Hepatocyte (in vitro differentiated cells): Measurements from ENCODE around the gene PLEKHA5. TPM values are rescaled to one million over a fixed set of nuclear protein-coding genes. Genes with fewer than 3 reads are reported as not detected.
A peak's percentile ranks its signal among the peaks of the same experiment; 100 is the strongest.
"Not testable (repeated sequence)": the region's sequence is repeated elsewhere in the genome, so short reads cannot be mapped to it uniquely, and the experiment has no call there.

Experiments
- DNase-seq: peaks from one replicate; pipeline ENCODE4 v3.0.0-alpha.2; 2016; ENCODE audit warnings: low spot score
- H2AFZ ChIP-seq: fragments of 200-600 bp; sonication (generic); 2 replicates; pipeline ENCODE4 v1.6.0; 2016; ENCODE audit warnings: antibody characterized with exemption, mild to moderate bottlenecking
- H3K27ac ChIP-seq: fragments of 200-600 bp; sonication (generic); 2 replicates; pipeline ENCODE4 v1.5.1; 2016; ENCODE audit warnings: mild to moderate bottlenecking
- H3K27me3 ChIP-seq: fragments of 200-600 bp; sonication (generic); 2 replicates; pipeline ENCODE4 v1.6.1; 2016
- H3K36me3 ChIP-seq: fragments of 200-600 bp; sonication (generic); replicated peaks from 2 replicates; pipeline ENCODE4 v1.5.1; 2016; ENCODE audit warnings: low read depth; ENCODE audit not compliant: insufficient read depth
- H3K4me1 ChIP-seq: fragments of 200-600 bp; sonication (generic); 2 replicates; pipeline ENCODE4 v1.5.1; 2016; ENCODE audit warnings: mild to moderate bottlenecking, moderate library complexity; ENCODE audit not compliant: insufficient read depth
- H3K4me2 ChIP-seq: fragments of 200-600 bp; sonication (generic); 2 replicates; pipeline ENCODE4 v1.6.0; 2016
- H3K4me3 ChIP-seq: fragments of 200-600 bp; sonication (generic); 2 replicates; pipeline ENCODE4 v1.5.1; 2016; ENCODE audit warnings: mild to moderate bottlenecking
- H3K79me2 ChIP-seq: fragments of 200-600 bp; sonication (generic); 2 replicates; pipeline ENCODE4 v1.6.0; 2017; ENCODE audit warnings: mild to moderate bottlenecking
- H3K9me2 ChIP-seq: fragments of 200-600 bp; sonication (generic); replicated peaks from 2 replicates; pipeline ENCODE4 v1.6.0; 2017; ENCODE audit warnings: mild to moderate bottlenecking; ENCODE audit not compliant: insufficient read depth
- H3K9me3 ChIP-seq: fragments of 200-600 bp; sonication (generic); 2 replicates; pipeline ENCODE4 v1.5.1; 2016; ENCODE audit warnings: low read depth, mild to moderate bottlenecking
- H4K20me1 ChIP-seq: fragments of 200-600 bp; sonication (generic); 2 replicates; pipeline ENCODE4 v1.6.0; 2016; ENCODE audit warnings: mild to moderate bottlenecking; ENCODE audit not compliant: insufficient read depth, poor library complexity, severe bottlenecking
- CTCF ChIP-seq: fragments of 200-600 bp; sonication (generic); IDR thresholded peaks from 2 replicates; pipeline ENCODE4 v1.5.1; 2016; ENCODE audit warnings: antibody characterized with exemption, mild to moderate bottlenecking; ENCODE audit not compliant: poor library complexity
- EZH2 ChIP-seq: fragments of 200-600 bp; sonication (generic); IDR thresholded peaks from 2 replicates; pipeline ENCODE4 v1.6.1; 2016; ENCODE audit warnings: antibody characterized with exemption, mild to moderate bottlenecking, borderline replicate concordance
- EZH2phosphoT487 ChIP-seq: fragments of 200-600 bp; sonication (generic); IDR thresholded peaks from one replicate; pipeline ENCODE4 v1.6.1; 2018; ENCODE audit warnings: antibody characterized with exemption, mild to moderate bottlenecking, low read depth, moderate library complexity; ENCODE audit not compliant: unreplicated experiment, severe bottlenecking
- WGBS: methylation state at CpG from one replicate; pipeline ENCODE4 v1.1.6; 2016; ENCODE audit warnings: low lambda C conversion rate; ENCODE audit errors: missing lambda C conversion rate; 5-methylcytosine and 5-hydroxymethylcytosine counted together
- polyA plus RNA-seq: library from polyadenylated mRNA; unstranded; fragments of >200 nt; fragmentation: Nextera tagmentation; extraction: Ambion mirVana; gene quantifications from 2 replicates; pipeline ENCODE4 v1.2.1, GENCODE V29; 2016
- total RNA-seq: library from RNA; depleted of rRNA; stranded (reverse); fragments of >200 nt; gene quantifications from 2 replicates; pipeline ENCODE4 v1.2.3, GENCODE V29; 2014

PLEKHA5 gene
- total and polyA plus RNA-seq, 2 experiments from 2014 or later, result 32.2 to 39.6 TPM

- Histone ChIP-seq H3K36me3 (no peaks in the 10 kb centered on the region), H2AFZ (no peak overlapping the region), H3K9me3 (no peaks in the 10 kb centered on the region), H3K4me1 (peaks cover 8% of the 10 kb centered on the region), H3K27me3 (no peaks in the 10 kb centered on the region), H3K4me2 (no peak overlapping the region), H3K79me2 (peaks cover 86% of the 10 kb centered on the region), H3K27ac (no peak overlapping the region), H3K4me3 (no peak overlapping the region), H3K9me2 (no peaks in the 10 kb centered on the region), H4K20me1 (no peaks in the 10 kb centered on the region)
- WGBS, result 86% methylated on average over 1 of the region's 1 CpG
- TF ChIP-seq EZH2, result no peak
- DNase-seq, result no peak
These were observed 94.2 kb downstream of the PLEKHA5 start for GRCh38 chr12:19223695-19224094.

GRCh38 chr12:19224746-19225145 lies 95.2 kb downstream of the PLEKHA5 start:
- 89% methylated on average over 3 of the region's 3 CpGs for WGBS
- TF ChIP-seq EZH2phosphoT487, result no peak
- TF ChIP-seq CTCF, result no peak
- no peak for TF ChIP-seq EZH2

GRCh38 chr12:19227190-19227879 lies 97.8 kb downstream of the PLEKHA5 start:
- DNase-seq, result no peak
- H3K36me3 ChIP-seq, result no peaks in the 10 kb centered on the region
- H3K4me1 ChIP-seq, result peaks cover 8% of the 10 kb centered on the region
- no peak for TF ChIP-seq EZH2
- no peak for TF ChIP-seq CTCF
- TF ChIP-seq EZH2phosphoT487, result no peak
- peak overlapping the region; percentile 20 for H3K27ac ChIP-seq
- 50% methylated on average over 2 of the region's 2 CpGs for WGBS
- H4K20me1 ChIP-seq, result no peaks in the 10 kb centered on the region
- H2AFZ ChIP-seq, result no peak overlapping the region
- no peaks in the 10 kb centered on the region for H3K9me3 ChIP-seq
- no peaks in the 10 kb centered on the region for H3K27me3 ChIP-seq
- H3K4me2 ChIP-seq, result peak overlapping the region; percentile 56
- no peak overlapping the region for H3K4me3 ChIP-seq
- no peaks in the 10 kb centered on the region for H3K9me2 ChIP-seq
- peaks cover 86% of the 10 kb centered on the region for H3K79me2 ChIP-seq

More at GRCh38 chr12:19224746-19225145, 95.2 kb downstream of the PLEKHA5 start:
- H3K79me2 ChIP-seq, result peaks cover 85% of the 10 kb centered on the region
- H3K36me3 ChIP-seq, result no peaks in the 10 kb centered on the region
- H3K9me3 ChIP-seq, result no peaks in the 10 kb centered on the region
- H3K4me1 ChIP-seq, result peaks cover 8% of the 10 kb centered on the region
- no peaks in the 10 kb centered on the region for H3K27me3 ChIP-seq
- H3K4me2 ChIP-seq, result no peak overlapping the region
- H2AFZ ChIP-seq, result no peak overlapping the region
- H3K27ac ChIP-seq, result no peak overlapping the region
- H4K20me1 ChIP-seq, result no peaks in the 10 kb centered on the region
- H3K9me2 ChIP-seq, result no peaks in the 10 kb centered on the region
- no peak overlapping the region for H3K4me3 ChIP-seq
- no peak for DNase-seq

- H3K9me3 ChIP-seq, result no peaks in the 10 kb centered on the region
- H3K4me3 ChIP-seq, result no peak overlapping the region
- TF ChIP-seq CTCF, result no peak
- TF ChIP-seq EZH2phosphoT487, result no peak
- TF ChIP-seq EZH2, result no peak
- no peaks in the 10 kb centered on the region for H3K36me3 ChIP-seq
- H4K20me1 ChIP-seq, result no peaks in the 10 kb centered on the region
- no peak overlapping the region for H2AFZ ChIP-seq
- peak overlapping the region; percentile 56 for H3K4me2 ChIP-seq
- H3K9me2 ChIP-seq, result no peaks in the 10 kb centered on the region
- H3K27me3 ChIP-seq, result no peaks in the 10 kb centered on the region
- H3K27ac ChIP-seq, result peak overlapping the region; percentile 20
- no peak for DNase-seq
- peaks cover 8% of the 10 kb centered on the region for H3K4me1 ChIP-seq
- peaks cover 86% of the 10 kb centered on the region for H3K79me2 ChIP-seq
- WGBS, result 100% methylated on average over 1 of the region's 1 CpG
These were observed 98.3 kb downstream of the PLEKHA5 start for GRCh38 chr12:19227880-19228210.

GRCh38 chr12:19229021-19229420 lies 99.5 kb downstream of the PLEKHA5 start:
- not testable (repeated sequence) for H3K9me3 ChIP-seq, H3K27ac ChIP-seq
- 96% methylated on average over 6 of the region's 6 CpGs for WGBS

More at GRCh38 chr12:19229021-19229420, 99.5 kb downstream of the PLEKHA5 start:
- H3K9me2 ChIP-seq, H3K36me3 ChIP-seq, DNase-seq, H2AFZ ChIP-seq, H3K27me3 ChIP-seq, H3K4me2 ChIP-seq, H4K20me1 ChIP-seq, H3K4me3 ChIP-seq: not testable (repeated sequence)
- Histone ChIP-seq H3K79me2 (peaks cover 87% of the 10 kb centered on the region), H3K4me1 (peaks cover 16% of the 10 kb centered on the region)
